HG03565 (cell line): ENCODE data around the gene RAP1GAP2.
"Not testable (repeated sequence)": the region's sequence is repeated elsewhere in the genome, so short reads cannot be mapped to it uniquely, and the experiment has no call there.

Experiments used
- ATAC-seq: cut with Tn5 transposase; IDR thresholded peaks from one replicate; pipeline ENCODE4 v1.9.1; 2021; ENCODE audit warnings: mild to moderate bottlenecking, moderate library complexity; ENCODE audit not compliant: unreplicated experiment

RAP1GAP2 gene

DNA sequence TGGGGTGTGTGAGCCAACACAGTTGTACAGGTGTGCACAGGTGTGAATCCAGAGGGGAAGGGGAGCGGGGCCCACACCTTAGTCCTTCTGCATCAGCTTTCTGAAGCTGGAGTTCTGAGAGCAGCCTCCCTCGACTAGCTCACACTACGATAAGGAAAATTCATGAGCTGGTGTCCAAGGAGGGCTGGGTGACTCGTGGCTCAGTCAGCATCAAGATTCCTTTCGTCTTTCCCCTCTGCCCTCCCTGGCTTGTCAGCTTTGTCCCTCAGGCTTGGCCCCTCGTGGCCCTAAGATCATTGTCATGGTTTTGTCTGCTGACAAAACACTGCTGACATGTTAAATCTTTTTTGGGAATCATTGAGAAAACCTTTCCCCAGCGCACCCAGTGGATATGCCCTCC is 219.7 kb downstream of the RAP1GAP2 start:
- ATAC-seq: no peak

- ATAC-seq: no peak
Measured at GRCh38 chr17:3017936-3018335, 221.7 kb downstream of the RAP1GAP2 start.

DNA sequence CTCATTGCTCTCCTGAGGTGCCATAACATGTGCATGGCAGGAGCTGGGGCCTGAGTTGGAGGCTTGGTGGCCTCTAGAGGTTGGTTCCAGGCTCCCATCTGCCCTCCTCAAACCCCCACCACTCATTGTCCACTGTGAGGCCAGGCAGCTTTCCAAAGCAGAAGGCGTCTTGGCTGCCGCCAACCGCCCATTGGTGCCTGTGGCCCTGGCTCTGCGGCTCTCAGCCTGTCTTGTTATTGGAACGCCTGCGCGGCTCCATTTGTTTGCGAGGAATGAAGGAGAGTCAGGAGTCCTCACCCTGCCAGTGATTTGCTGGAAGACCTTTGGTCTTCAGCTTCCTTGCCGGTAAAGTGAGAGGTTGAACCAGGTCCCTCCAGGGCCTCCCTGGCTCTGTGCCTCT is 223.5 kb downstream of the RAP1GAP2 start:
- ATAC-seq: no peak

DNA sequence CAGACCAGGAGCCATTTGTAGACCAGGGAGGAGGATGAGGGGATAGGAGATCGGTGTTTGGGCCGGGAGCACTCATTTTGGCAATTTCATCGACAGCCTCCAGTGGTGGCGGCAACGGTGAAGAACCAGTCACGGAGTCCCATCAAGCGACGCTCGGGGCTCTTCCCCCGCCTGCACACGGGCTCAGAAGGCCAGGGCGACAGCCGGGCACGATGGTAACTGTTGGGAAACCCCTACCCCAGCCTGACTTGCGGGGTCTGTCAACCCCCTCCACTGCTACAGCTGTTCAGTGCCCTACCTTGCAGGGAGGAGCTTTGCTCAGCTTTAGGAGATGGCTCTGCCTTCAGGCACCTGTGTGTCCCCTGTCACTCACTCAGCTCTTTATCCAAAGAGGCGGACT is 224.1 kb downstream of the RAP1GAP2 start:
- ATAC-seq: no peak

- no peak for ATAC-seq
Measured at GRCh38 chr17:3022197-3022596, 226.0 kb downstream of the RAP1GAP2 start.

DNA sequence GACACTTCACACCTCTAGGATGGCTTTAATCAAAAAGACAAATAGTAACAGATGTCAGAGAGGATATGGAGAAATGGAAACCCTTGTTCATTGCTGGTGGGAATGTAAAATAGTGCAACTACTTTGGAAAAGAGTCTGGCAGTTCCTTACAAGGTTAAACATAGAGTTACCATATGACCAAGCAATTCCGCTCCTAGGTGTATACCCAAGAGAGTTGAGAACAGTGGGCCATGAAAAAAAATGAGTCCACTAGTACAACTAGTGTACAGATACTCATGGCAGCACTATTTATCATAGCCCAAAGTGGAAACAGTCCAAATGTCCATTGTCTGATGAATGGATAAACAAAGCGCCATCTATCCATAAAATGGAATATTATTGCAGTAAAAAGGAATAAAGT is 228.1 kb downstream of the RAP1GAP2 start:
- ATAC-seq: no peak

DNA sequence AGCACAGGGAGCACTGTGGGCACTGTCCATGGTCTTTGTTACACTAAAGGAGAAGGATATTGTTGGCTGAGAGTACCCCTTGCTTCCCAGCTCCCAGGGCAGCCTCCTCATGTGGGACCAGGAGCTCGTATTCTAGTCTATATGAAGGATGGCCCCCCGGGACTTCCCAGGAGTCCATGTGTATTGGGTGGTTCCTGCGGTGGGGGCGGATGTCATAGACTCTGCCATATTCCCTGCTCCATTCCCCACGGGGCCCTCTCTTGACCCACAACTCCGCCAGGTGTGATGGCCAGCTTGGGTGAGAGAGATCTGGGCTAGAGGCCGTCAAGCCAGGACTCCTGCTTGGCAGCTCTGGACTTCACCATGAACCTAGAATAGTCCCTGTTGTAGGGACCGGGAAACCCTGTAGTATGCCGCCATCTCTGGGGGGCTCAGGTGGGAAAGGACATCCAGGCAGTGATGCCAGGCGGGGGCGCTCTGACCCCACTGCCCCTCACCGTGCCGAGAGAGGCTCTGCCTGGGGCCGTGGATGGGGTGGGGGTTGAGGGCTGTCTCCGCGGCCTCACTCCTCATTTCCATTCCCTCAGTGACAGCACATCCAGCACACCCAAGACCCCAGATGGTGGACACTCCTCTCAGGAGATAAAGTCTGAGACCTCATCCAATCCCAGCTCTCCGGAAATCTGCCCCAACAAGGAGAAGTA is 229.3 kb downstream of the RAP1GAP2 start:
- ATAC-seq: no peak

GRCh38 chr17:3026125-3026855 is 230.1 kb downstream of the RAP1GAP2 start:
- no peak for ATAC-seq

DNA sequence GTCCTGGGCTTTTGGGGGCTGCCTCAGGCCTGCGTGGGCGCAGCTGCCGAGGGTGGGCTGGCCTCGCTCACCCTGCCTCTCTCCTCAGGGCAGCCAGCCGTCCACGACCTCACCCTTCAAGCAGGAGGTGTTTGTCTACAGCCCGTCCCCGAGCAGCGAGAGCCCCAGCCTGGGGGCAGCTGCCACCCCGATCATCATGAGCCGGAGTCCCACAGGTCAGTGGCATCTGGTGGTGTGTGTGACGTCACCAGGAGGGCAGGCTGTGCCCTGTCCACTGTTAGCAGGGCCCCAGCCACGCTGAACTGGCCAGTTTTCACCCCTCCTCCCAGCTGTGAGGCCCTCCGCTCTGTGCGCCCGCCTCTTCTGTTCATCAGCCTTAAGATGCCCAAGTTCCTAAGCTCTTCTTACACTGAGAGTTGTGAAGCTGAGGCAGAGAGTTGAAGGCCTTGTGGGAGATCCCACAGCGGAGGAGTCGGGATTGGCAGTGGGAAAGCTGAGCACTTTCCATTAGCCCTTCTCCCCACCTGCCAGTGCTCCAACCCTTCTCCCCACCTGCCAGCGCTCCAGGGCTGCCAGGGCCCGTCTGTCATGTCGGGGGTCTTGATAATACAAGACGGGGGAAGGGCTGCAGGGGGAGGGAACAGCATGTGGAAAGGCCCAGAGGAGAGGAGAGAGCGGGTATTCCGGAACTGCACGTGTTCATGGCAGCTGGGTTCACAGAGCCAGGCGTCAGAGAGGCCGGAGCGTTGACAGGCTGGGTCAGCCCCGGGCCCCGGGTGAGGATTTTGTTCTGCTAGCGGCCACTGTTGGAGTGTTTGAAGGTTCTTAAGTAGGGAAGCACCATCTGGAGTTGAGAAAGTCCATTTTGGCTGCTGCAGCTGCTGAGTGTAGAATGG is 230.9 kb downstream of the RAP1GAP2 start:
- no peak for ATAC-seq

DNA sequence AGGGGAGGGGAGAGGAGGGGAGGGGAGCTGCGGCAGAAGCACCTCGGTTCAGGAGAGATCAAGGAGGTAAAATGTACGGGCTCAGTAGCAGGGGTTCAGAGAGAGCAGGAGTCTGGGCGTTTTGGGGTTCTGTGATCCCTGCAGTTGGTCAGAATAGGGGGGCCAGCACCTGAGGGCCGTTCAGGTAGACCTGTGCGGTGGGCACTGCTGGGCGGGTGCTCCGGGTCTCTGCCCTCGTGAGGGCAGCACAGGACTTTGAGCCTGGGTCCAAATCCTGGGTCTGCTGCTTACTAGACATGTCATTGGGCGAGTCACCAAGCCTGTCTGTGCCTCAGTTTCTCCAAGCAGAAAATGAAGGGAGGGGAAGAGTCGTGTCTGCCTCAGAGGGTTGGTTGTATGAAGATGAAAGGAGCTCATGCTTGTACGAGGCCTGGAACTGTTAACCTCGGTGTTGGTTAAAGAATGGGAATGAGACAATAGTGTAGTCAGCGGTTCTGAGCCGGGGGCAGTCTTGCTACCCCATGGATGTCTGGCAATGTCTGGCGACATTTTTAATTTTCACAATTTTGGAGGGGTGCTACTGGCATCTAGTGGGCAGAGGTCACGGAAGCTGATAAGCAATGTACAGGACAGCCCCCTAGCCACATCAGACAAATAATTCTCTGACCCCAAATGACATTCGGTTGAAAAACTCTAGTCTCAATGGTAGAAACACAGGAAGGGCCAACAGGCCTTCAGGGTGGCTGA is 231.7 kb downstream of the RAP1GAP2 start:
- ATAC-seq: no peak

DNA sequence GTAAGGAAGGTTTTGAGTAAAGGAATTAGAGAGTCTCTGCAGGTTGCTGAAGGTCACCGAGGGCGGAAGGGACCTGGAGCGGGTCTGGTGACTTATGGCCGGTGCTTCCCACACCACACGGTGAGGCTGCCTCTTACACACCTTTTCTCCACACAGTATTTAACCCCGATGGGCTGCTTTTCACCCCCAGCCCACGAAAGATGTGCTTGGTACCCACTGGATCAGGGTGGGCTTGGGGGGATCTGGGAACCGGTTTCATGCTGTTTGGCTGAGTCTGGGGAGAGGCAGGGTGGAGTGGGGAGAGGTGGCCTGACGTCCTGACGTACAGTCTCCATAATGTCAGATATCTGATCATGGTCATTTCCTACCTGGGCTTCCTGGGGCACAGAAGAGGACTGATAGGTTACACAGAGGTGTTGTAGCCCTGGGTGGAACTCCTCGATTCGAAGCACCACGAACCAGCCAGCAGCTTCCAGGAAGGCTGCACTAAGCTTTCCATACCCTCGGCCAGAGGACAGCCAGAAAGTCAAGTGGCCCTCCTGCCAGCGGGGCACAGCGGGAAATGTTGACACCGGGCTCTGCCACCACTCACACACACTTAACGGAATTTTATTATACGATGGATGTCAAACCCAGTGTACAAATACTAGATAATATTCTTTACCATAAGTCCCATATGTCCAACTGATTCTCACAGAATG is 233.1 kb downstream of the RAP1GAP2 start:
- no peak for ATAC-seq

DNA sequence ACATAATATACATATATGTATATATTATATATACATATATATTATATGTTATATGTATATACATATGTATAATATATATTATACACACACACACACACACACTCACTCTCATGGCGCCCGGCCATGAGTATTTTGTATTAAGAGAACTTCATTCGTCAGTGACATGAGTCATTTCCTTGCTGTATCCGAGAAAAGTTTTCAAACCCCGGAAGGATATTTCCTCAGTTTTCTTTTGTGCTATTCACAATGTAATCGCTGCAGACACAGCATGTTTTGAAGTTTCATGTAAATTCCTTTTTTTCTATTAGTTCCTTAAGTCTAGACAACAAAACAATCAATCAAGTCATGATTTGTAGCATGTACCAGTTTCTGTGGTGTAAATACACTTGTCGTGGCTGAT is 233.9 kb downstream of the RAP1GAP2 start:
- ATAC-seq: no peak

DNA sequence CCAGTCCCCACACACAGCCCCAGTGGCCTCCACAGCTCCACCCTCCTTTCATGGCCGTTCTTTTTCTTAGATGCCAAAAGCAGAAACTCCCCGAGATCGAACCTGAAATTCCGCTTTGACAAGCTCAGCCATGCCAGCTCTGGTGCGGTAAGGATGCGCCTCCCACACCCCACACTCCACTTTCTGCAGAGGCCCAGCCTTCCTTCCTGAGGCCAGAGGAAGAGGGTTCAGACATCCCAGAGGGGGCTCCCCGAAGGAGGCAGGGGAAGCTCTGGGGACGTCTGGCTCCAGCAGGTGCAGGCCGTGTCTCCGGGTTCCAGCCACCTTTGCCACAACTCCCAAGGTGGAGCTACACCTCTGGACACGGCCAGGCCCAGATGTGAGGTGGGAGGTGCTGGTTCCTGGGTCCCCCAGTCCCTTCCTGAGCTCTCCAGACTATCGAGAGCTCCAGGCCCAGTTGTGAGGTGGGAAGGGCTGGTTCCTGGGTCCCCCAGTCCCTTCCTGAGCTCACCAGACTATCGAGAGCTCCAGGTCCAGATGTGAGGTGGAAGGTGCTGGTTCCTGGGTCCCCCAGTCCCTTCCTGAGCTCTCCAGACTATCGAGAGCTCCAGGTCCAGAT is 234.7 kb downstream of the RAP1GAP2 start:
- ATAC-seq: not testable (repeated sequence)

- no peak for ATAC-seq
Measured at GRCh38 chr17:3032258-3033247, 236.3 kb downstream of the RAP1GAP2 start.

GRCh38 chr17:3033248-3033640 is 237.0 kb downstream of the RAP1GAP2 start:
- no peak for ATAC-seq

DNA sequence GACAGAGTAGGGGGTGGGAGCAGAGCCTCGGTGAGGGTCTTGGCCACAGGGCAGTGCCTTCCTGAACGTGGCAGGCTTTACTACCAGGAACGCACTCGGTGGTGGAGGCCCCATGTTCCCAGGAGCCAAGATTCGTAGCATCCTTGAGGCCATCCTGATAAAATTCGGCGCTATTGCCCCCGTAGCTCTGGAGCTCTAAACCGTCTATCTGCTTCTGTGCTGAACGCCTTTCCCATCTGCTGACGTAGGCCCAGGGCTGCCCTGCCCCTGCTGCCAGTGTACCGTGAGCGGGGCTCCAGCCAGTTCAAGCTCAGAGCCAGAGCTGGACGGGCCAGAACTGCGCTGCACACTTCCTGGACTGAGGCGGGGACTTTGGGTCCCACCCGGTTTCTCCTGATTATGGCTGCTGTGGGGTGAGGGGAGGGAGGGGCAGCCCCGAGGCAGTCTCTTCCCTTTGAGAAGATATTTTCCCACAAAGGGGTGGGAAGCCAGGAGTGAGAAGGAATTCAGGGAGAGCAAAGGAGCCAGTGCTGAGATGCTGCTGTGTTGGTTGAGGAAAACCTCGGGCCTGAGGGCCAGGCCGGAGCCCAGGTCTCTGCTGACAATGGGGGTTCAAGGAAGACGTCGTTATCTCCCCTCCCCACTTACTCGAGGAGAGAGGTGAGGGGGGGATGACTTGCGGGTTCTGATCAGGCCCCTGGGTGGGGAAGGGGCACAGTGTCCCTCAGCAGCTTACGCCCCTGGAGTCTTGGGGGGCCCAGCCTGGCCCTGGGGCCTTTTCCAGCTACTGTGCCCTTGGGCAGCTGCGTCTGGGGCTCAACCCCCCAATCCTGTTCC is 237.7 kb downstream of the RAP1GAP2 start:
- ATAC-seq: no peak

GRCh38 chr17:3034578-3034920 is 238.3 kb downstream of the RAP1GAP2 start:
- no peak for ATAC-seq
